Transverse colon (tissue), 3 donors: ENCODE measurements around the gene C2CD4D.

Source experiments
- CTCF ChIP-seq, 5 experiments: fragments of 200-600 bp in 3 of 5; fragments of 450-650 bp in 2 of 5; sonication (generic) in 3 of 5; IDR thresholded peaks; 1 replicate in 2 of 5; 2 replicates in 3 of 5; pipeline ENCODE4 v1.5.1; 2016 to 2017; ENCODE audit warnings: antibody characterized with exemption in 5 of 5, inconsistent platforms in 3 of 5, mild to moderate bottlenecking in 2 of 5, moderate library complexity in 1 of 5
- EP300 ChIP-seq: sonication (generic); formaldehyde crosslinking; IDR thresholded peaks from one replicate; pipeline ENCODE4 v1.6.1; 2017; ENCODE audit warnings: antibody characterized with exemption, low read depth
- POLR2A ChIP-seq: fragments of 450-650 bp; IDR thresholded peaks from one replicate; pipeline ENCODE4 v1.6.1; 2016; ENCODE audit warnings: antibody characterized with exemption, mild to moderate bottlenecking, moderate library complexity

- TF ChIP-seq CTCF (IDR thresholded peaks at IDR 0.05) (no peak), EP300 (no peak), POLR2A (no peak)
Observed at GRCh38 chr1:151822404-151822803, 17.2 kb downstream of the C2CD4D start.
